H9 (cell line): Measurements from ENCODE around the gene RIMOC1. TPM values are rescaled to one million over a fixed set of nuclear protein-coding genes. Genes with fewer than 3 reads are reported as not detected.

Experiments used
- DNase-seq: peaks from one replicate; pipeline ENCODE4 v3.0.0-alpha.2; 2017
- H2AFZ ChIP-seq: one replicate; pipeline ENCODE4 v1.6.1; 2013; ENCODE audit warnings: mild to moderate bottlenecking, low read length, control low read depth, moderate library complexity
- H2AK5ac ChIP-seq: 2 replicates; pipeline ENCODE4 v1.6.1; 2013; ENCODE audit warnings: low read length, control low read depth, mixed read lengths; ENCODE audit not compliant: insufficient read length
- H2BK120ac ChIP-seq: one replicate; pipeline ENCODE4 v1.6.1; 2013; ENCODE audit warnings: low read depth, mild to moderate bottlenecking, low read length, control low read depth, inconsistent platforms; ENCODE audit not compliant: poor library complexity, severe bottlenecking
- H2BK12ac ChIP-seq: 2 replicates; pipeline ENCODE4 v1.6.1; 2013; ENCODE audit warnings: low read length, control low read depth, mixed read lengths, low read depth; ENCODE audit not compliant: insufficient read length
- H2BK15ac ChIP-seq: 2 replicates; pipeline ENCODE4 v1.6.1; 2013; ENCODE audit warnings: low read depth, low read length, control low read depth
- H2BK20ac ChIP-seq: one replicate; pipeline ENCODE4 v1.6.1; 2013; ENCODE audit warnings: low read depth, mild to moderate bottlenecking, low read length, control low read depth, inconsistent platforms; ENCODE audit not compliant: poor library complexity, severe bottlenecking
- H2BK5ac ChIP-seq: 2 replicates; pipeline ENCODE4 v1.6.1; 2013; ENCODE audit warnings: low read length, control low read depth, mixed read lengths; ENCODE audit not compliant: insufficient read length
- H3K14ac ChIP-seq: 2 replicates; pipeline ENCODE4 v1.6.1; 2013; ENCODE audit warnings: low read length, control low read depth; ENCODE audit not compliant: insufficient read depth
- H3K18ac ChIP-seq: 2 replicates; pipeline ENCODE4 v1.6.1; 2013; ENCODE audit warnings: low read depth, mild to moderate bottlenecking, mixed read lengths, low read length, control low read depth; ENCODE audit not compliant: insufficient read length
- H3K23ac ChIP-seq: 2 replicates; pipeline ENCODE4 v1.6.1; 2013; ENCODE audit warnings: low read length, control low read depth, mixed read lengths, low read depth; ENCODE audit not compliant: insufficient read length
- H3K23me2 ChIP-seq: 2 replicates; pipeline ENCODE4 v1.6.1; 2013; ENCODE audit warnings: low read depth, mild to moderate bottlenecking, mixed read lengths, low read length, control low read depth; ENCODE audit not compliant: insufficient read length, poor library complexity, severe bottlenecking
- H3K27ac ChIP-seq: 2 replicates; pipeline ENCODE4 v1.5.1; 2013; ENCODE audit warnings: low read length, control low read depth, mixed read lengths, low read depth; ENCODE audit not compliant: insufficient read length
- H3K27me3 ChIP-seq: 2 replicates; pipeline ENCODE4 v1.6.1; 2013; ENCODE audit warnings: low read length, control low read depth, inconsistent platforms; ENCODE audit not compliant: insufficient read depth
- H3K4ac ChIP-seq: 2 replicates; pipeline ENCODE4 v1.6.1; 2013; ENCODE audit warnings: low read depth, mild to moderate bottlenecking, control low read depth, inconsistent platforms, low read length, moderate library complexity
- H3K4me1 ChIP-seq: 2 replicates; pipeline ENCODE4 v1.6.1; 2013; ENCODE audit warnings: low read length, control low read depth, inconsistent platforms; ENCODE audit not compliant: insufficient read depth
- H3K4me2 ChIP-seq: 2 replicates; pipeline ENCODE4 v1.6.1; 2013; ENCODE audit warnings: low read length, control low read depth, mixed read lengths; ENCODE audit not compliant: insufficient read length, insufficient read depth
- H3K56ac ChIP-seq: 2 replicates; pipeline ENCODE4 v1.6.1; 2013; ENCODE audit warnings: low read depth, mild to moderate bottlenecking, mixed read lengths, low read length, control low read depth; ENCODE audit not compliant: insufficient read length
- H3K79me1 ChIP-seq: 2 replicates; pipeline ENCODE4 v1.6.1; 2013; ENCODE audit warnings: low read depth, mild to moderate bottlenecking, moderate library complexity, low read length, control low read depth, inconsistent platforms; ENCODE audit not compliant: insufficient read depth, poor library complexity, severe bottlenecking
- H3K79me2 ChIP-seq: 2 replicates; pipeline ENCODE4 v1.6.1; 2013; ENCODE audit warnings: low read length, control low read depth, inconsistent platforms; ENCODE audit not compliant: insufficient read depth
- H3K9ac ChIP-seq: 2 replicates; pipeline ENCODE4 v1.6.1; 2013; ENCODE audit warnings: low read length, control low read depth, mixed read lengths; ENCODE audit not compliant: insufficient read length; ENCODE audit errors: extremely low read depth
- H3K9me3 ChIP-seq: one replicate; pipeline ENCODE4 v1.6.1; 2013; ENCODE audit warnings: low read depth, low read length, inconsistent platforms; ENCODE audit not compliant: control insufficient read depth
- H3T11ph ChIP-seq: one replicate; pipeline ENCODE4 v1.6.1; 2013; ENCODE audit warnings: mild to moderate bottlenecking, low read length, control low read depth, inconsistent platforms
- H4K20me1 ChIP-seq: one replicate; pipeline ENCODE4 v1.6.1; 2013; ENCODE audit not compliant: control insufficient read depth, insufficient read length, insufficient read depth
- H4K5ac ChIP-seq: 2 replicates; pipeline ENCODE4 v1.6.1; 2013; ENCODE audit warnings: low read depth, mild to moderate bottlenecking, mixed read lengths, low read length, control low read depth; ENCODE audit not compliant: insufficient read length
- H4K8ac ChIP-seq: replicated peaks from 2 replicates; pipeline ENCODE4 v1.6.1; 2013; ENCODE audit warnings: low read length, control low read depth, mixed read lengths, low read depth; ENCODE audit not compliant: insufficient read length
- H4K91ac ChIP-seq: 2 replicates; pipeline ENCODE4 v1.6.1; 2013; ENCODE audit warnings: low read depth, mild to moderate bottlenecking, moderate library complexity, mixed read lengths, low read length, control low read depth; ENCODE audit not compliant: insufficient read length
- H3K27ac Mint-ChIP-seq, 3 experiments: 2 replicates in 2 of 3; 3 replicates in 1 of 3; pipeline ENCODE4 v1.8.0; 2020 to 2021; ENCODE audit warnings: mixed read lengths in 3 of 3, mild to moderate bottlenecking in 1 of 3, moderate library complexity in 1 of 3
- H3K27me3 Mint-ChIP-seq: 2 replicates; pipeline ENCODE4 v1.8.0; 2021; ENCODE audit warnings: low read depth, mild to moderate bottlenecking, moderate library complexity, mixed read lengths
- H3K36me3 Mint-ChIP-seq, 3 experiments: 2 replicates in 2 of 3; 3 replicates in 1 of 3; pipeline ENCODE4 v1.8.0; 2020 to 2021; ENCODE audit warnings: low read depth in 3 of 3, mixed read lengths in 3 of 3; ENCODE audit not compliant: insufficient read depth in 1 of 3
- H3K4me1 Mint-ChIP-seq, 2 experiments: 2 replicates each; pipeline ENCODE4 v1.8.0; 2020; ENCODE audit warnings: mixed read lengths in 2 of 2
- H3K4me3 Mint-ChIP-seq, 2 experiments: 2 replicates in 1 of 2; 3 replicates in 1 of 2; pipeline ENCODE4 v1.8.0; 2020 to 2021; ENCODE audit warnings: mild to moderate bottlenecking in 2 of 2, mixed read lengths in 2 of 2, moderate library complexity in 1 of 2
- H3K9me3 Mint-ChIP-seq, 2 experiments: 2 replicates in 1 of 2; 3 replicates in 1 of 2; pipeline ENCODE4 v1.8.0; 2020; ENCODE audit warnings: mild to moderate bottlenecking in 2 of 2, mixed read lengths in 2 of 2, moderate library complexity in 1 of 2
- WGBS: extraction: QIAGEN DNeasy Blood & Tissue Kit; methylation state at CpG from one replicate; pipeline ENCODE4 v1.1.7; 2013; ENCODE audit warnings: missing lambda C conversion rate, low lambda C conversion rate, mixed read lengths; ENCODE audit not compliant: insufficient read length; ENCODE audit errors: extremely low coverage; 5-methylcytosine and 5-hydroxymethylcytosine counted together
- total RNA-seq: library from RNA; stranded (reverse); gene quantifications from 2 replicates; pipeline ENCODE4 v1.2.1, GENCODE V29; 2021
- TF ChIP-seq, protein P1 (sequence below): fragments of 200-600 bp; sonication (generic); conservative IDR thresholded peaks from 3 replicates; pipeline ENCODE4 v1.8.0; 2021; ENCODE audit warnings: antibody characterized with exemption, mild to moderate bottlenecking

RIMOC1 gene
- total RNA-seq, 1 experiment from 2014 or later: 43.3 TPM

GRCh38 chr5:41878643-41879478, 25.3 kb upstream of the RIMOC1 start:
- no peaks in the 10 kb centered on the region for H3K4me1 ChIP-seq
- no peaks in the 10 kb centered on the region for H3K79me1 ChIP-seq
- no peaks in the 10 kb centered on the region for H3K27me3 ChIP-seq
- H2BK120ac ChIP-seq: no peak overlapping the region
- H3K4me2 ChIP-seq: no peak overlapping the region
- no peak overlapping the region for H3K14ac ChIP-seq
- H4K5ac ChIP-seq: no peak overlapping the region
- no peak overlapping the region for H3K4ac ChIP-seq
- Mint-ChIP-seq H3K36me3 (no peaks in the 10 kb centered on the region; a peak in 1 of 7 replicates), H3K27ac (no peak overlapping the region), H3K4me3 (no peak overlapping the region), H3K27me3 (no peaks in the 10 kb centered on the region; the same call in 1 of the 2 replicates), H3K9me3 (peaks cover 0 to 2% of the 10 kb centered on the region in 2 experiments; a peak in 3 of 5 replicates), H3K4me1 (no peaks in the 10 kb centered on the region)
- TF ChIP-seq, protein P1, sequence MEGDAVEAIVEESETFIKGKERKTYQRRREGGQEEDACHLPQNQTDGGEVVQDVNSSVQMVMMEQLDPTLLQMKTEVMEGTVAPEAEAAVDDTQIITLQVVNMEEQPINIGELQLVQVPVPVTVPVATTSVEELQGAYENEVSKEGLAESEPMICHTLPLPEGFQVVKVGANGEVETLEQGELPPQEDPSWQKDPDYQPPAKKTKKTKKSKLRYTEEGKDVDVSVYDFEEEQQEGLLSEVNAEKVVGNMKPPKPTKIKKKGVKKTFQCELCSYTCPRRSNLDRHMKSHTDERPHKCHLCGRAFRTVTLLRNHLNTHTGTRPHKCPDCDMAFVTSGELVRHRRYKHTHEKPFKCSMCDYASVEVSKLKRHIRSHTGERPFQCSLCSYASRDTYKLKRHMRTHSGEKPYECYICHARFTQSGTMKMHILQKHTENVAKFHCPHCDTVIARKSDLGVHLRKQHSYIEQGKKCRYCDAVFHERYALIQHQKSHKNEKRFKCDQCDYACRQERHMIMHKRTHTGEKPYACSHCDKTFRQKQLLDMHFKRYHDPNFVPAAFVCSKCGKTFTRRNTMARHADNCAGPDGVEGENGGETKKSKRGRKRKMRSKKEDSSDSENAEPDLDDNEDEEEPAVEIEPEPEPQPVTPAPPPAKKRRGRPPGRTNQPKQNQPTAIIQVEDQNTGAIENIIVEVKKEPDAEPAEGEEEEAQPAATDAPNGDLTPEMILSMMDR: no peak
- no peak overlapping the region for H3K56ac ChIP-seq
- no peaks in the 10 kb centered on the region for H3K9me3 ChIP-seq
- H3T11ph ChIP-seq: no peak overlapping the region
- no peak overlapping the region for H2BK15ac ChIP-seq
- no CpG with 5 or more reads among the region's 3 CpGs for WGBS
- H4K91ac ChIP-seq: no peak overlapping the region
- H3K23ac ChIP-seq: no peak overlapping the region
- no peak overlapping the region for H2BK20ac ChIP-seq
- no peak overlapping the region for H2AK5ac ChIP-seq
- DNase-seq: no peak
- H2BK5ac ChIP-seq: no peak overlapping the region
- no peak overlapping the region for H2AFZ ChIP-seq
- H3K27ac ChIP-seq: no peak overlapping the region
- H3K79me2 ChIP-seq: no peaks in the 10 kb centered on the region
- no peaks in the 10 kb centered on the region for H4K20me1 ChIP-seq
- H3K18ac ChIP-seq: no peak overlapping the region
- no peaks in the 10 kb centered on the region for H3K23me2 ChIP-seq
- no peak overlapping the region for H4K8ac ChIP-seq
- H2BK12ac ChIP-seq: no peak overlapping the region
- no peak overlapping the region for H3K9ac ChIP-seq
